ENCODE results near the gene LRP8.

LRP8 gene

DNA sequence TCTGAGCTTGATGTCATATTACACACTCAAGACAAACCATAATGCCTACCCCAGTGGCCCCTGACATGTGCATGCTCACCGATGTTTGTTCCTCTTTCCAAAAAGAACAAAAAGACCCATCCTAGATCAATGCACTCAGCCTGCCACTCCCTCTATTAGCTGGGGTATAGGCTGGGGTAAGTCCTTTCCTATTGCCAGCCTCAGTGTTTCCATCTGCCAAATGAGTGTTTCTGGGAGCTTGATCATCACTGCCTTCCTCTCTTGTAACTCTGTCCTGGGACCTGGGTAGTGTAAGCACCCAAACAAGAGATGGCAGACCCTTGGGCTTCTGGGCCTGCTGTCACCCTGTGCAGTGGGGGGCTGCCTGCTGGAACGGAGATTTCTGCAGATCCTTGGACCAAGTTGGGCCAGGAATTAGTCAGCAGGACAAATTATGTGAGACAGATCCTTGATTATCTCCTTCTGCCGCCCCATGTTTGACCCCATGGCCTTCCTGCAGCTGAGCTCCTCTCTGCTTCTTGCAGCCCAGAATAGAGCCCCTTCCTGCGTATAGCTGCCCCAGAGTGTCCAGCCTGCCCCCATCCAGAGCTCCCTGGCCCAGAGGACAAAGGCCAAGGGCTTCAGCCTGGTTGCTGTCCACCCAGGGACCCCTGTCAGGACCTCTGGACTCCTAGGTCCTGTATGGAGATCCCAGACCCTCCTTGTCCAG lies 31.5 kb upstream of the LRP8 start:
- DNase-seq (ENCODE audit: low read depth in 2 of 2) = no peak

DNA sequence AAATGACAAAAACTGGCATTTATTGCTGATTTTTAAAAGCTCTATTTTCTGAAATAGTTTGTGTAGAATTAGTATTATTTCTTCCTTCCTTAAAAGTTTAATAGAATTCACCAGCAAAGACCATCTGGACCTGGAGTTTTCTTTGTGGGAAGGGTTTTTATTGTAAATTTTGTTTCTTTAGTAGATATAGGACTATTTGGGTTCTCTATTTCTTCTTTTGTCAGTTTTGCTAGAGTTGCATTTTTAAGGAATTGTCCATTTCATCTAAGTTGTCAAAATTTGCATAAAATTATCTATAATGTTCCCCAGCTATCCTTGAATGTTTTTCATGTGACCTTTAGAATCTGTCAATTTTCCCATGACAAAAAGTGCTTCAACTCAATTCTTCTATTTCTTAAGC lies 28.8 kb upstream of the LRP8 start:
- no peak for DNase-seq (ENCODE audit: low read depth in 2 of 2)

DNA sequence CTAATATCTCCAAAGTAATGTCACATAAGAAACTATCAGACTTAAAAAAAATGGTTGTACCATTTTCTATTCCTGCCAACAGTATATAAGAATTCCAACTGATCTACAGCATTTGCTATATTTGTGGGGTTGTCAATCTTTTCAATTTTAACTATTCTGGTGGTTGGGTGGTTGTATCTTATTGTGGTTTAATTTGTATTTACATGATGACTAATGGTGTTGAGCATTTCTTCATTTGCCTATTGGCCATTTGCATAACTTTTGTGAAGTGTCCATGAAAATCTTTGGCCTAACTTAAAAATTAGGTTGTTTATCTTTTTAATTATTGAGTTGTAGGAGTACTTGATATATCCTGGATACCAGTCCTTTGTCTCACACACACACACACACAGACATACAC lies 26.2 kb upstream of the LRP8 start:
- no peak for DNase-seq (ENCODE audit: low read depth in 2 of 2)

DNA sequence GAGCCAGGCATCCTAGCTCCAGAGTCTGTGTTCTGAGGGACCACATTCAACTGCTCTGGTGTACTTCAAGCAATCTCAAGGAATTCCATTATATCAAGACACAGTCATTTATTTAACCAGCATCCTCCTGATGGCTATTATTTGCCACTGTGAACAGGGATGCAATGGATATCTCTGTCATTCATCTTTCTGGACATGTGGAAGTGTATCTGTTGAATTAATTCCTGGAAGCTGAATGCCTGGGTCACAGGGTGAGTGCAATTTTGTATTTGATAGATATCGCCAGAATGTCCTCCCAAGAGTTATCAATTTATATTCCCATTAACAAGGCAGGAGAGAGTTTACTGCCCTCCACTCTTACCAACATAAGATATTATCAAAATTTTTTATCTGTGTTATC lies 24.7 kb upstream of the LRP8 start:
- no peak for DNase-seq (ENCODE audit: low read depth in 2 of 2)

- DNase-seq (ENCODE audit: low read depth in 2 of 2) = no peak
These were observed 23.2 kb upstream of the LRP8 start for GRCh38 chr1:53350853-53351767.

- no peak for DNase-seq (ENCODE audit: low read depth in 2 of 2)
These were observed 22.3 kb upstream of the LRP8 start for GRCh38 chr1:53349968-53350852.

DNA sequence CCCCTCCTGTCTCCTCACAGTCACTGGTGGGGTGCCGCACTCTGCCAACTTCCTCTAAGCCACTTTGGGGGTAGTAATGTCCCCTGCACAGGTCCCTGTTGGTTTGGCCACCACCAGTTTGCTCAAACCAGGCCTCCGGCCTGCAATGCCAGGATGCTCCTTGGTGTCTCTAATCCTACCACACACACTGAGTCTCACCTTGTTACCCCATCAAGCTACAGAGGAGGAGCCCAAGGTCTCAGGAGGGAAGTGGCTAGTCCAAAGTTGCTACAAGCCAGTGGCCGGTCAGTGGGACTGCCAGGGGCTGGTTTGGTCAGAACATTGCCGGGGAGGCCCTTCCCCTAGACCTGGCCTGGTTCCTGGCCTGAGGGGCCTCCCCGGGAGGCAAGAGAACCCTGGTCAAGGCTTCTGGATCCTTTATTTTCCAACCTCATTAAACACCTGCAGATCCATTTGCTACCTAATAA lies 21.5 kb upstream of the LRP8 start:
- no peak for DNase-seq (ENCODE audit: low read depth in 2 of 2)

DNA sequence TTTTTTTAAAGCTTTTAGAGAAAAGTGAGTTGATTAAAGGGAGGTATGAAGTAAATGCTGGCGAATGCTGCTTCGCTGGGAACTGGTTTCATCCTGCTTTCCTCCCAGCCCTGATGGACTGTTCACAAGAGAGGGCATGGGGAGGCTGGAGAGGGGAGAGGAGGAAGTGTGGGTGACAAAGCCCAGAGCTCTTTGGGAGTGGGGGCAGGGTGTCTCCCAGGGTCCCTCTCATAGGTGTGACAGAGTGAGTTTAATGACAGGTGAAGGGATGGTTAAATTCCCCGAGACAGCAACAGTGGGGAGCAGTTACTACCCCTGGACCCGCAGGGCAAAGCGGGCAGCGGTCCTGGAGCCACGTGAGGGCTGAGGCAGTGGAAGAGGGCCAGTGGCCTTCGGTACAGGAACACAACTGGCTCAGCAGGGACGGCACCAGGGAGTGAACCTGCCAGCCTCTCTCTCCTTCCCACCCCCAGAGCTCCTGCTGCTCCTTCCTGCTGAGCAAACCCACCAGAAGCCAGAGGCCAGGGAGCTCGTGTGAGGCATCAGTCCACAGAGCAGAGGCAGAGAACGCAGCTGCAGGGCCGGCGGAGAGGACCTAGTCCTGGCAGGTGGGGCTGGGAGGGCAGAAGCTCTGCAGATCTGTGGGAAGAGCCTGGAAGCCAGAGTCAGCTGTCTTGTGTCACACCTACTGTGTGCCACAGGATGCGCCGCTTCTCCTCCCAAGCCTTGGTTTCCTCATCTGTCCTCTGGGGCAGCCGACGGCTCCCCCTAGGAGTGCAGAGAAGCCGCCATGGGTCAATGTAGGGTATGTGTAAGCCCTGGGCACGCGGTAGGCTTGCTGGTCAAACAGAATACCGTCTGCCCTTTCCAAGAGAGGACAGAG lies 20.9 kb upstream of the LRP8 start:
- DNase-seq (ENCODE audit: low read depth in 2 of 2) = no peak

- DNase-seq (ENCODE audit: low read depth in 2 of 2) = no peak
These were observed 18.9 kb upstream of the LRP8 start for GRCh38 chr1:53346814-53347176.

- no peak for DNase-seq (ENCODE audit: low read depth in 2 of 2)
These were observed 18.3 kb upstream of the LRP8 start for GRCh38 chr1:53345996-53346813.

DNA sequence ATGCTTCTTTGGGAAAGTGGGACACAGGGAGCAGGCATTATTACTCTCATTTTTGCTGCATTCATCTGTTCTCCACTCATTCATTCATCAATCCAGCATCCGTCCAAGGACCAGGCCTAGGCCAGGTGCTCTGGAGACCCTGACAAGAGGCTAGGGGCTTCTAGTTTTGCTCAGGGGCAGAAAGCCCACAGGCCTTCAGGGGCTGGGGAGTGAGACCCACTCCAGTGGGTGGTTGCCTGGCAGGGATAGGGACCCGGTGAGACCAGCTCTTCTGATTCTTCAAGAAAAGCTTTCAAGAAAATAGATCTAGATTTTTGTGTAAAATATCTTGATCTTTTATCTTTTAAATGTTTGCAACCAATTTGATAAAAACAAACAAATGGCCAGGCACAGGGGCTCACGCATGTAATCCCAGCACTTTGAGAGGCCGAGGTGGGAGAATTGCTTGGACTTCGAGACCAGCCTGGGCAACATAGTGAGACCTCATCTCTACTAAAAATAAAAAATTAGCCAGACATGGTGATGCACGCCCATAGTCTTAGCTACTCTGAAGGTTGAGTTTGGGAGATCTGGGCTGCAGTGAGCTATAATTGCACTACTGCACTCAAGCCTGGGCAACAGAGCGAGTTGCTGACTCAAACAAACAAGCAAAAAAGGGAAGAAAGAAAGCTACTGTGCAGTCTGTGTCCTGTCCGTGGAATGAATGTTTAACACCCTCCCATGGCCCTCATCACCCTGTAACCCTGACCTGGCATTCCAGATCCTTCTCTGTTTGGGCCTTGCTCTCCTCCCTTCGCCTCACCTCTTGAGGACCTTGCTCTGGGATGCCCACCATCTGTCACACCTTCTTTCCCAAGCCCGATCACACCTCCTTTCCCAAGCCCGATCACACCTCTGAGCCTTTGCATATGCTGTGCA lies 17.3 kb upstream of the LRP8 start:
- DNase-seq (ENCODE audit: low read depth in 2 of 2) = no peak

DNA sequence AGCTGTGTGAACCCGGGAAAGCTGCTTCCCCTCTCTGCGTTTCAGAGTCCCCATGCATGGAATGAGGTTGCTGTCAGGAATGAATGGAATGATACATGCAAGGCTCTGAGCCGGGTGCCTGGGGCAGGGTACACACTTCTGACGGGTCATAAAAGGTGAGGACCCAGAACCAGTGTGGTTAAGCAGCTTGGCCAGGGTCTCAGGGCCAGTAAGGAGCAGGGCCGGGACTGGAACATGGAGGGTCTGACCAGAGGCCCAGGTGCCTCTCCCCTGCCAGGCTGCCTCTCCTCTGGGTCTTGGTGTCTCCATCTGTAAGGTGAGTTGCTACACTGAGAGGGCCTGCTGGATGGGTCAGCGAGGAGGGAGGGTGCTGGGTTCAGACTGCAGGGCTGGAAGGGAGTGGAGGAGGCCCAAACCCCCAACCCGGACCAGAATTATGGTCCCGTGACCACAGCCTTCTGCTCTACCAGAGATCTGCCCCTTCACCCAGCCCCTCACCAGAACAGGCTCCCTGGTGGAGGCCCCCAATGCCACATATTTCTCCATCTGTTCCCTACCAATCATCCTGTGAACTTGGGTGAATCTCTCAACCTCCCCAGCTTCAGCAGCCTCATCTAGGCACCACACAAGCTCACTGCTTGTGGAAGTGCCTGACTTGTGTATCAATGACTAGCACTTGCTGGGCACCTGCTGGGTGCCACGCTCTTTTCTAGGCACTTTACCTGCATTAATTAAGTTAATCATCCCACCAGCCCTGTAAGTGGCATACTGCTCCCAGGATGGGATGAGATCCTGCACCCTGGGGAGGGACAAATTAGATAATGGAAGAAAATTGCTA lies 16.2 kb upstream of the LRP8 start:
- DNase-seq (ENCODE audit: low read depth in 2 of 2) = no peak

DNA sequence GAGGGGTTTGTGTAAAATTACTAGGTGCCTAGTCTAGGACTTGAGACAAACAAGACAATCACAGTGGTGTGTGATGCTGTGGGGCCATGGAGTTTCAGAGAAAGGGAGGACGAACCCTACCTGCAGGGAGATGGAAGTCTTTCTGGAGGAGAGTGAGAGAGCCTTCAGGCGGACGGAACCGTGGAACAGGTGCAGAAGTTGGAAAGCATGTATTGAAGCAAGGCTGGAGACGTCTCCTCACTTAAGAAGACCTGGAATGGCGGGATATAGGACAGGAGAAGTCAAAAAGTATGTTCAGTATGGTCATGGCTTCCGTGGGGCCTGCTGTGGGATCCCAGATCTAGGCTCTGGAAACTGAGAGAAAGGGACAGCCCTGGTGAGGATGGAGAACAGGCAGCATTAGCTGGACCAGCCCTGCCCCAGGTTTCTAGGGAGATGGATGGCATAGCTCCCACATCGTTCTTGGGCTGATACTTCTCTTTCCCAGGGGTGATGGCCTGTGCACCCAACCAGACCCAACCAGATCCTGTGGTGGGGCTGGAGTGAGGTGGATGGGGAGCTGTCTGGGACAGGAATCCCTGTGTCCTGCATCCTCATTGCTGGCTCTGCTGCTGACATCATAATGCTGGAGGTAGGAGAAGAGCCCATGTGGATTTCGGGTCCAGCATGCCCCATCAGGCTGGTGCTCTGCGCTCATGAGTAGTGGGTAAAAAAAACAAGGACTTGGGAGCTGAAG lies 15.0 kb upstream of the LRP8 start:
- no peak for DNase-seq (ENCODE audit: low read depth in 2 of 2)

GRCh38 chr1:53341961-53342707 lies 14.3 kb upstream of the LRP8 start:
- DNase-seq (ENCODE audit: low read depth in 2 of 2) = no peak

DNA sequence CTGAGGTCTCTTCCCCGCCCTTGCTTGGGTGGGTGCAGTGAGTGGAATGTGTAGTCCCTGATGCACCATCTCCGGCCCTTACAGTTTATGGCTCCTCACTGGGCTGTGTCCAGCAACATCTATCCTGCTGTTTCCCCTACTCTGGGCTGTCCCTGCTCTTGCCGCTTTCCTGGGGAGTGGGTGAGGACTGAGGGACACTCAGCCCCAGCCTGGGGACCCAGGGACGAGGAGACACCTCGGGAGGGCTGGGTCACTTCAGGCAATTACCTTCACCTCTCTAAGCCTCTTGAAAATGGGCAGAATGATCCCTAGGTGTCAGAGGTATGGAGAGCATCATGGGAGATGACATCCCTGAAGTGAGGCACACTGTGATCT lies 13.6 kb upstream of the LRP8 start:
- no peak for DNase-seq (ENCODE audit: low read depth in 2 of 2)

DNA sequence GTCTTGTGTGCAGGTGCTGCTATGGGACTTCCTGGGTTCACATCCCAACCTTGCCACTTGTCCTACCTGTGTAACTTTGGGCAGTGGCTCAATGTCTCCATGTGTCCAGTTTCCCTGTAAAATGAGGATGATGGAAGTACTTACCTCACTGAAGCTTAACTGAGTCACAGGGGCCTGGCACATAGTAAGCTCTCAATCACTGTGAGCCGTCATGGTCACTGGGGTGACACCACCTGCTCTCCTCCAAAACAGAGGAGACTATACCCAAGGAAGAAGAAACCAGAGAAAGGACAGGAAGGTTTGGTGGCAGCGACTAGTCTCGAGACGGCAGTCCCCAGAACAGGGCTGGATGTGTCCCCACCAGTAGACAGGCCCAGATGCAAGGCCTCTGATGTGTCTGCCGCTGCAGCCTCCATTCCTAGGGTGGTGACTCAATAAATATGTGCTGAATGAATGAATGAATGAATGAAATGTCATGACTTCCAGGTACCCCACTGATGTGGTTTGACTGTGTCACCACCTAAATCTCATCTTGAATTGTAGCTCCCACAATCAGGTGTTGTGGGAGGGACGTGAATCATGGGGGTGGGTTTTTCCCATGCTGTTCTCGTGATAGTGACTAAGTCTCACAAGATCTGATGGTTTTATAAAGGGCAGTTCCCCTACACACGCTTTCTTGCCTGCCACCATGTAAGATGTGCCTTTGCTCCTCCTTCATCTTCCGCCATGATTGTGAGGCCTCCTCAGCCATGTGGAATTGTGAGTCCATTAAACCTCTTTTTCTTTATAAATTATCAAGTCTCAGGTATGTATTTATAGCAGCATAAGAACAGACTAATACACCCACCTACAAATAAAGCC lies 13.0 kb upstream of the LRP8 start:
- DNase-seq (ENCODE audit: low read depth in 2 of 2) = peak; percentile 33 to 42

All from stimulated activated CD4-positive, alpha-beta T cell treated with anti-CD3 and anti-CD28 coated beads, Interleukin-15, amount 100 ng/mL, for 48 hours (primary cell).